ENCODE results near the gene PDIA4. TPM values are rescaled to one million over a fixed set of nuclear protein-coding genes. Genes with fewer than 3 reads are reported as not detected.

Gene PDIA4
- total and polyA plus RNA-seq, 2 of the 8 experiments (the other 6 are each of a cell fraction or from before 2014, with no cell fraction given) = 119 to 303 TPM

GRCh38 chr7:148962440-148962822, 65.9 kb downstream of the PDIA4 start:
- peak in 1 of 2 experiments; percentile 62 for DNase-seq (ENCODE audit: low read depth in 1 of 2, low spot score in 2 of 2)
- Histone ChIP-seq H2AK5ac (ENCODE audit: low read depth, low read length) (no peak overlapping the region), H3K9ac (replicated peaks in 1 of 4; ENCODE audit: extremely low read depth in 1 of 4, low read depth in 3 of 4, low read length in 3 of 4) (peak overlapping the region in 1 of 4 experiments; percentile 20; a peak in 1 of 7 replicates), H3K23ac (ENCODE audit: insufficient read length) (no peak overlapping the region), H2BK5ac (ENCODE audit: low read depth, low read length) (no peak overlapping the region), H3K36me3 (ENCODE audit: control insufficient read depth in 2 of 4, insufficient read depth in 4 of 4, low read length in 3 of 4) (no peaks in the 10 kb centered on the region), H2BK12ac (ENCODE audit: low read depth, low read length) (no peak overlapping the region), H4K20me1 (replicated peaks in 1 of 2; ENCODE audit: control insufficient read depth in 1 of 2, insufficient read depth in 2 of 2, low read length in 2 of 2) (no peaks in the 10 kb centered on the region), H2BK15ac (ENCODE audit: low read length) (no peak overlapping the region), H4K91ac (replicated peaks; ENCODE audit: insufficient read length, low read length) (no peak overlapping the region), H2BK20ac (ENCODE audit: low read length) (no peak overlapping the region), H3K23me2 (ENCODE audit: low read depth, low read length) (no peaks in the 10 kb centered on the region), H3K18ac (ENCODE audit: extremely low read depth, low read length) (no peak overlapping the region), H2AFZ (ENCODE audit: low read length) (peak overlapping the region; percentile 63; the same call in 1 of the 2 replicates), H3K4ac (replicated peaks; ENCODE audit: insufficient read length, low read depth, low read length) (no peak overlapping the region), H4K5ac (ENCODE audit: insufficient read length, low read depth, low read length) (no peak overlapping the region), H3K4me1 (replicated peaks in 1 of 4; ENCODE audit: control insufficient read depth in 3 of 4, insufficient read depth in 4 of 4, low read length in 3 of 4) (peaks cover 0 to 4% (median 3%) of the 10 kb centered on the region in 4 experiments; a peak in 3 of 7 replicates), H3K79me2 (ENCODE audit: control insufficient read depth in 1 of 2, insufficient read depth in 2 of 2, low read length in 2 of 2) (no peaks in the 10 kb centered on the region), H3K9me3 (ENCODE audit: insufficient read depth in 2 of 2, low read depth in 1 of 2, low read length in 1 of 2) (no peaks in the 10 kb centered on the region), H3K4me2 (ENCODE audit: insufficient read depth in 1 of 2, low read depth in 2 of 2, low read length in 2 of 2) (peak overlapping the region in 1 of 2 experiments; percentile 61; a peak in 2 of 4 replicates), H3K79me1 (ENCODE audit: low read depth, low read length) (no peaks in the 10 kb centered on the region), H2BK120ac (replicated peaks; ENCODE audit: low read depth, low read length) (no peak overlapping the region), H4K8ac (ENCODE audit: extremely low read depth, insufficient read depth, low read length) (no peak overlapping the region), H3K4me3 (ENCODE audit: extremely low read depth in 1 of 4, insufficient read depth in 2 of 4, low read depth in 3 of 4, low read length in 4 of 4) (peak overlapping the region in 3 of 4 experiments; percentile 27 to 65 (median 51); a peak in 4 of 8 replicates), H3K56ac (replicated peaks; ENCODE audit: insufficient read length, low read depth, low read length) (no peak overlapping the region), H3K27me3 (replicated peaks in 1 of 4; ENCODE audit: control insufficient read depth in 3 of 4, extremely low read depth in 1 of 4, insufficient read depth in 3 of 4, low read length in 3 of 4) (no peaks in the 10 kb centered on the region), H3K27ac (ENCODE audit: low read depth, low read length) (no peak overlapping the region), H3K14ac (ENCODE audit: insufficient read length) (no peak overlapping the region)
- TF ChIP-seq KDM1A (IDR thresholded peaks at IDR 0.05; ENCODE audit: borderline replicate concordance, low read length) (no peak), POLR2AphosphoS5 (IDR thresholded peaks at IDR 0.05; ENCODE audit: low read depth, low read length) (no peak), GABPA (IDR thresholded peaks at IDR 0.05; ENCODE audit: borderline replicate concordance, insufficient read depth, low read length) (no peak), SAP30 (IDR thresholded peaks at IDR 0.05; ENCODE audit: insufficient read depth, insufficient replicate concordance, low read length) (no peak)
- no peak for FAIRE-seq
- 35% methylated on average over 5 of the region's 5 CpGs; no CpG with 5 or more reads in 1 of the 2 experiments for WGBS, 2 experiments (ENCODE audit: extremely low coverage in 1 of 2, insufficient coverage in 1 of 2, insufficient read length in 1 of 2, insufficient replicate concordance in 2 of 2, low coverage in 1 of 2, low lambda C conversion rate in 2 of 2, missing lambda C conversion rate in 1 of 2)
- POLR2A ChIA-PET (ENCODE audit: partially characterized antibody) = no interaction called here
- CTCF ChIA-PET (ENCODE audit: partially characterized antibody) = interaction anchor here (0.8 to 2.3 kb wide), 13 partner anchors 13 to 385 kb away, joined by 3 to 12 read pairs (median 3); no protein-coding TSS in a partner anchor
